Activated CD8-positive, alpha-beta memory T cell treated with anti-CD3 and anti-CD28 coated beads, Interleukin-2, amount 50 U/mL, for 1 hour (primary cell): ENCODE results near the gene LAD1.

Experiments
- DNase-seq: peaks from one replicate; pipeline ENCODE4 v3.0.0-alpha.2; 2020; ENCODE audit errors: extremely low read depth

The LAD1 gene

DNA sequence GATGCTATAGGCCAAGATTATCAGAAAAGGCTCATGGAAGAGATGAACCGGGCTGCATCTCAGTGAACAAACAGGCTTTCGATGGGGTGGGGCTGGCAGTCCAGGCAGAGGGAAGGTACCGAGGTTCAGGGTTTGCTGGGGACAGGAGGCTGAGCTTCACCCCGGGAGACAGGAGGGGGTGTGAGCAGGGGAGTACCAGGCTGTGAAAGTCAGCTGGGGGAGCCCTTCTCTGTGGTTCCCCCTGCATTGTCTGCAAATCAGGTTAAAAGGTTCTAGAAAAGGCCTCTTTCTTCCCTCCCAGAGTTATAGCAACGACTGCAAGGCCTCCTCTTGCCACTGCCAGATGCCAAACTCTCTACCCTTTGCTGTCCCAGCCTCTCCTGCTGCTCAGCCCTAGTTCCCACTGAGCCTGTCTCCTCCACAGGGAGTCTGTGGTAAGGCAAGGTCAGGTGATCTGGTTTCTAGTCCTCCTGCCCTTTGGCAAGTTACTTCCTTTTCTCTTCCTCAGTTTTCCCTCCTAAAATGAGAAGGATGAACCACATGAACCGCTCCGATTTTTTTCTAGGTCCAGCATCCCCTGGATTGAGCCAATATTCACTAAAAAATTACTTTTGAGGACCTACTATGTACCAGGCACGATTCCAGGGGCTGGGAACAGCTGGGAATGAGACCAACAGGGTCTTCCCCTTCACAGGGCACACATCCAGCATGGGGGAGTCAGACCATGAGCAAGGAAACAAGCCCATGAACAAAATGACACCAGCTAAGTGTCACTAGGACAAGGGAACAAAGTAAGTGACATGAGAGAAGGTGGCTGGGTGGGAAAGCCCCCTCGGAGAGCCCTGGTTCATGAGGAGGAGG lies 7.2 kb downstream of the LAD1 start:
- no peak for DNase-seq

DNA sequence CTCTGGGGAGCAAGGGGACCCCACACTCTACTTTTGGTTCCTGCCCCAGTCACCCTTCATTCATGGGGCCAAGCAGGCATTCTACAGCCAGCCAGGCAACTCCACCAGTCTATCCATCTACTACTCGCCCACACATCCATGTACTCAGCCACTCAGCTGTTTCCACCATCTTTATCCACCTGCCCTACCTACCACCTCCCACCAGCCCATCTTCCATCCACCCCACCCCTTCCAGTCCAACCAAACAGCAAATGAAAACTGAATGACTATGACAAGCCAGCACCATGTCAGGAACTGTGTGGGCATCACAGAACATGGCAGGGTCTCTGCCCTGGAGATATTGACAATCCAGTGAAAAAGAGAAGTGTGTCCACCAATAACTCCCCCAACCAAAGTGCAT lies 7.9 kb downstream of the LAD1 start:
- no peak for DNase-seq

DNA sequence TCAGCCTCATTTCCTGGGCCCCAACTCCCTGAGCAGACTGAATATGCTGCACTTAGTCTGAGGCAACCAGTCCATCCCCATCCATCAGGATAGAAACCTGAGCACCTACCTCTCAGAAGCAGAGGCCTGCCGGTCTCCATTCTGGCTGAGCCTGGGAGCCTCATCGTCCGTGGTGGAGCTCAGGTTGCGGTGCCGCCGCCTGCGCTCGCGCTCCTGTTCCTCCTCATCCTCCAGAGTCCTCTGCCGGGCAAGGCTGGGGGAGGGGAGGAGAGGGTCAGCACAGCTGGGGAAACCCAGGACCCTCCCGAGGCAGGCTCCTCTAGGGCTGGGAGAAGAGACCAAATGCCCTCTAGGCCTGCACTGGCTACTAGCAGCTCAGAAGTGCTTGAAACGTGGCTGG lies 10.1 kb downstream of the LAD1 start:
- DNase-seq = no peak

DNA sequence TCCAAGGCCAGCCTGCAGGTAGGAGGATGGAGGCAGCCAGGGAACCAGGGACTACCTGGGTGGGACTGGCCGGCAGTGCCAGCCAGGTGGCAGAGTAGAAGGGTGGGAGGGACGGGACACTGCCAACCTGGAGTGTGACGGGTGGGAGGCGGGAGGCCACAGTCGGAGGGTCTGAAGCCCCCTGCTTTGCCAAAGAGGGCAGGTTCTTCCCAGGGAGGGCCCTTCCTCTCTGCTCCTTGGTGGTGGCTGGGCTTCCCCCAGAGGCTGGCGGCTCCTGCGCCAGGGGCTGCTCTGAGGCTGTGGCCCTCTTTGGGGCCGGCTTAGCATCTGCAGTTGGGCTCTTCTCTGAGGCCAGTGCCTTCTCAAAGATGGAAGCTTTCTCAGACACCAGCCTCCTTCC lies 12.9 kb downstream of the LAD1 start:
- DNase-seq = no peak

DNA sequence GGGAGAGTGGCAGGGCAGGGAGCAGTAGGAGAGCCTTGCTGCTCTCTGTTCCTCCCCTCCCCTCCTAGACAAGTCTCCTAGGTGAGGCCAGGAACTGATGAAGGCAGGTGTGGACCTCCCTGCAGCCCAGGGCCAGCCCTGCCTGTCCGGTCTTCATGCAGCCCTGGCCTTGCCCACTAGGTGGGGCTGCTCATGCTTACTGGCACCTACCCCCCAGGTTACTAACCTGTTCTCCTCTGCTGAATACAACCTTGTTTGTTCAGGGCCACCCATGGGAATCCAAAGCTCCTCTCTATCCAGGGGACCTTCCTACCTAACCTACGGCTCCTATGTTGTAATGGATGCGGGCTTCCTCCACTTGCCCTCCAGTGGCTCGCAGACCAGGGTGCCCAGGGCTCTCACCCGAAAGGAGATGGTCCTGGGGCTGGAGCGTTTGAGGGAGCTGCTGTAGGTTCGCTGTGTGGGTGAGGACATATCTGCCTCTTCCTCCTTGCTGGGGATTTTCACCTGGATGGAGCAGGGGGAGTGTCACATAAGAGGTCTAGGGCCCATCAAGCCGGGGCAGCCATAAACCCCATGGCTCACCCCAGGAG lies 13.7 kb downstream of the LAD1 start:
- DNase-seq = no peak

DNA sequence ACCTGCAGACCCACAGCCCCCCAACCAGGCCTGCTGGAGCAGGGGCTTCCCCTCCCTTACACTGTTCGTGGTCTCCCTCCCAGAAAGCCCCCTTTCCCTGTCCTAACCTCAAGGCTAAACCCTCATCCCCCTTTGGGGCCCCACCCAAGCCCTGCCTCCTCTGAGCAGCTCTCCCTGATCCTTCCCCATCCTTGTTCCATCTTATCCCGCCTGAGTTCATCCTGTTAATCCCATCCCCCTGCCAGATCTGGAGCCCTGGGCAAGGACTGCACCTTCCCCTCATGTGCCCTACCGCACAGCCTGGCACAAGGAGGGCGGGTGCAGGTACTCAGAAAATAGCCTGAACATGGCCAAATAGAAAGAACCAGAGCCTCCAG lies 14.7 kb downstream of the LAD1 start:
- no peak for DNase-seq

DNA sequence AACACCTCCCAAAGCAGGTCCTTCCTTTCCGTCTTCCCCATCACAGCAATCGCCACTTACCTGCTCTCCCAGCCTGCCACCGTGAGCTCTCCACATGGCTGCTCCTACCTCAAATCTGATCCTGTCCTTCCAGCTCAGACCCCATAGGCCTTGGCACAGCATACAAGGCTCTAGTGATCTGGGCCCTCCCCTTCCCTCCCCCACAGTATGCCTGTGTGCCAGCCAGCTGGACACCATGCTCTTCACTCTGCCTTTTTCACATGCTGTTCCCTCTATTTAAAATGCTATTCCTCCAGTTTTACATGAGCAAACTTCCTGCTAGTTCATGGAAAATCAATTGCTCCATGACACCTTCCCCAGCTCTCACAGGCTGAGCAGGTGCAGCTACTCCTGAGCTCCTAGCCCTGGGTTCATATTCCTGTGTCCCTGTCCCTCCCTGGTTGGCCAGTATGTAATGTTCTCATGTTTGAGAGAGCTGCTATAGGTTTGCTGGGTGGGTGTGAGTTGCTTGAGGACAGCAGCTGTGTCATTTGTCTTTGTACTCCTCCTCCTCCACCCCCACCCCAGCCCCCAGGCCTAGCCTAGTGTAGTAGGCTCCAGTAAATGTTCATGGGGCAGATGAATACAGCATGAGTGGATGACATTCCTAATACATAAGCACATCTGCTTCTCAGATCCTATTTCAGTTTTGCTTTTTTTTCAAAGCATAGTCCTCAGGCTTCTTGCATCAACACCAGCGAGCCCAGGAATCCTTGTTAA lies 15.3 kb downstream of the LAD1 start:
- no peak for DNase-seq

DNA sequence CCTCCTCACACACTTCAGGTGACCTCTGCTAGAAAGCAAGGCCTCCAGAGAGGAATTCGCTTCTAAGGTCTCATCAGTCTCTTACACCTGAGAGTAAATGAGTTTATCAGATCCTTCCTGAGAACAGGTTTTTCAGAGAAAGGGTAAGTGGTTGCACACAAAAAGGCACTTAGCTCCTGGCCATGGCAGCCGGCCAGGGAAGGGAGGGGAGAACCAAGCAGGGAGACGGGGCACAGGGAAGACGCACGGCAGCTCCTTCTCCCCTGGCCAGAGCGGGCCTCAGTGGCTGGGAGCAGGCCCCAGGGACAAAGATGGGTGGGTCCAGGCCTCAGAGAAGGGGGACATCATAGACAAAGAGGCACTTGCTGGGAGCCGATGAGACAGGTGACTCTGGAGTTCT lies 18.0 kb downstream of the LAD1 start:
- DNase-seq = no peak

DNA sequence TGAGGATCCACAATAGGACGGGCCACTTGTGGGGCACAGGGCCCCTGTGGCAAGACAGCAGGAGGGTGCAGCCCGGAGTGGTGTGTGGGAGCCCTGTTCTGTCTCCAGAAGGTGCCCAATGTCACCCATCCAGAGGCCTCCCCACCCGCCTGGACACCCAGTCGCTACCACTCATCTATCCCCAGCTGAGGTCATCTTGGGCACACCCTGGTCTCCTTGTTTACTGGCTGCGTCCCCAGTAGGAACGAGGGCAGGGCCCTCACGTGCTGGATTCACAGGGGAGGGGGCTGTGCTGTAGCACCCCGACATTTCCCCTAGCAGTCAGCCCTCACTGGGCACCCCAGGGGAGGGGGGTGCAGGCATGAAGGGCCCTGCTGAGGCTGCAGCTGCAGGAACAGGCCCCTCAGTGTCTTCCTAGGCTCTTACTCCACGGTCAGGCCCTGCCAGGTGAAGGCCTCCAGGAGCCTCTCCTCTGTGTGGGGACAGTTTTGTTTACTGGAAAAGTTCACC lies 19.3 kb downstream of the LAD1 start:
- DNase-seq = no peak

DNA sequence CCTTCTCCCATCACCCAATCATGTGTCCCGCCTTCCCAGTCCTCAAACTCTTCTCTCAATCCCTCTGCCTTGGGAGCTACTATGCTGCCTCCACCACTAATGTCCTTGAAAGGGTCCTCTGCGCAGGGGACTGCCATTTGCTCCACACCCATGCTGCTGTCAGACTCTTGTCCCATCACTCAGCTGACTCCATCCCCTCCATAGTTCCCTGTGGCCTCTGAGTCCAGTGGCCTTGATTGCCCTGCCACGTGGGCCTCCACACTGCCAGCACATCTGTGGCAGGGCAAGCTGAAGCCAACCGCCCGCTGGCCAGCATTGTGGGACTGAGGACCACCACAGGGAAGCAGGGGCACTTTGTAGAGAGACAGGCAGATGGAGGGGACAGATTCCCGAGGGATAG lies 20.3 kb downstream of the LAD1 start:
- no peak for DNase-seq

DNA sequence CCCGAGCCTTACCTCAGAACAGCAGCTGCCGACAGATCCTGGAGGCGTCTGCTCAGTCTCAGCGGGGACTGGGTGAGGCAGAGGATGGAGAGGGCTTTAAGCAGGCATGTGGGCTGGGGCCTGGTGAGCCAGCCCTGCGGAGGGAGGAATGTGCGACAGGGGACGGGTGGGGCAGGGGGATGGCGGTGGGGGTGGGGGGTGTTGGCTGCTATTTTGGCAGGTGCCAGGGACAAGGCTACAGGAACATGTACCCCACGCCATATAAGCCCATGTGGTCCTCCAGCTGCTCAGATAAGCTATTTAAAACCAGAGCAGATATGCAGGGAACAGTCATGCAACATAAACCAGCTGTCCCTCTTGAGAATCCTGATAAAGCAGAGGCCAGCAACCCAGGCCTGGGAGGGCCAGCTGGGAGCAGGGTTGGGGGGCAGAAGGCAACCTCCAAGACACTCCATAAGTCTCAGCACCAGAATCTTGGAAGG lies 21.5 kb downstream of the LAD1 start, which contains the start of gene TNNT2:
TNNT2 (minus strand) TSS at position 70 of the 482 bp plus-strand sequence. CDS start 4,426 bp downstream, outside the sequence.
- no peak for DNase-seq

DNA sequence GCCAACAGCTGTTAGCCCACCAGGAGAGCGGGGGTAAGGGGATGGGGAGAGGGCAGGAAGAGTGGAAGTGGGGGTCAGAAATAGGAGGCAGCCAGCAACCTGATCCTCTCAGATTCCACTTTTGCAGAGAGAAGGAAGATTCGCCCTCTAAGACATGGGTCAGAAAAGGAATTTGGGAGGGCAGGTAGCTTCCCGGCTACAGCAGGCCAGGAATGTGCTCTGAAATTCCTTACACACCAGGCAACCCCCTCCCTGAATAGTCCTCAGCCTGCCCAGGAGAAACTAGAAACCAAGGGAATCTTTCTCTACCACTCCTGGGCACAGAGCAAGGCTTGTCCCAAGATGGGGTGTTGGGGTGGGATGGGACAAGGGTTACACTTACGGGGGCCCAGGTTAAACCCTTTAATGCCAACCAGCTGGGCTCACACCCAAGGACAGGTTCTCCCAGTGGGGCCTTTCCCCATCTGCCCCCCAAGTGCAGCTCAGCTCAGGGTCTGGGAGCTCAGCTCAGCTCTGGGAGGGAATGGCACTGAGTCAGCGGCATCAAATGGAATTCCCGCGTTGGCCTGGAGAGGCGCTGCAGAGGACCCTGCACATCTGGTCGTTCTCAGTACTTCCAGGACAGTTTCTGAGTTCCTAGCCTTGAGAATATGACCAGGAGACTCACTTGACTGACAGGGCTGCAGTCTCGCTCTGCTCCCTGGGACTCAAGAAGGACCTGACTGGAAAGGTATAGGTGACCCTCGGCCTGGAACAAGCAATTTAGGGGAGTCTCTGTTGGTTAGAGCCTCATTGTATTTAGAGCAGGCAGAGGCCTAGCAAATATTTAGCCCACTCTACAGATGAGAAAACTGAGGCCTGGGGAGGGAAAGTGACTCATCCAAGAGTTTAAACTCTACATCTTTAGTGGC lies 22.4 kb downstream of the LAD1 start:
- no peak for DNase-seq

DNA sequence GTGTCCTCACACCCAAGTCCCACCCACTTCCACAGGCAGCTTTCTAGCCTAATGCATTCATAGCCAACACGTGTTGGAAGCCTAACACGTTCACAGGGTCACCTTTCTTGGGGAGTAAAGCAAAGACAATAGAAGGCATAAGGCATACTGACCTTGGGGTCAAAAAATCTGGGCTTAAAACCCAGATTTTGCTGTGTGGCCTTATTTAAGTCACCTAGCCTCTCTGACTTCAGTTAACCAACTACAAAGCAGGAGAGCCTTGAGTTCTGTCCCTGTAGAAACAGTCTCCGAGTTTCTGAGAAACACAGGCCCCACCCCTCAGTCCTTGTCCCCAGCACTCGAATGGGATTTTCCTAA lies 23.0 kb downstream of the LAD1 start:
- no peak for DNase-seq

DNA sequence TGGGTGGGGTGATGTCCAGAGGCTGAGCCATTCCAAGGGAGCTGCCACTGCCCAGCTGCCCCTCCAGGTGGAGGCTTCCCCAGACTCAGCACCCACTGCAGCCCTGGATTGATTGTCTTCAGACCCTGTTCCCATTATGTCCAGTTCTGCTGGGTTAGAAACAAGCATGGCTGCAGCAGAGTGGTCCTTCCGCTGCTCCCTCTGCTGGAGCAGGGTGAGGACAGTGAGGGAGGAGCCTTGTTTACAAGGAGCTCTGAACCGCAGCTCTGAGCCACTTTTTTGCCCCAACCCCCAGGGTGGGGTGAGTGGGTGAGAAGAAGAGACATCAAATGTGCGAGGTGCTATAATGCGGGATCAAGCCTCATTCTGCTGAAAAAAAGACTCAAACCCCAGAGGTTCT lies 24.0 kb downstream of the LAD1 start:
- no peak for DNase-seq

DNA sequence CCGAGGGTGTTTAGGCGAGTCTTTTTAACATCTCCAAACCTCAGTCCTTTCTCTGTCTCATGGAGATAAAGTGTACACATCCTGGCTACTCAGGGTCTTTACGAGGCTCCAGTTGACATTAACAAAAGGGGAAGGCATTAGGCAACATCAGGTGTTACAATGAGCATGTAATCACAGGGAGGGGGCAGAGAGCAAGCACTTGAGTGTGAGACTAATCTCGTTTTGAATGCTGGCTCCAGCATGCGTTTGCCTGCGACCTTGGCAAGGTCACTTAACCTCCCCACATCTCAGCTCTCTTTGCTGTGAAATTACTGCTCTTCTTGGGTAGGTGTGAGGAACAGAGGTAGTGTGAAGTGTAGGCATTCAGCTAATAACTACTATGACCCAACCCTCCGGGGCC lies 24.8 kb downstream of the LAD1 start:
- DNase-seq = no peak

DNA sequence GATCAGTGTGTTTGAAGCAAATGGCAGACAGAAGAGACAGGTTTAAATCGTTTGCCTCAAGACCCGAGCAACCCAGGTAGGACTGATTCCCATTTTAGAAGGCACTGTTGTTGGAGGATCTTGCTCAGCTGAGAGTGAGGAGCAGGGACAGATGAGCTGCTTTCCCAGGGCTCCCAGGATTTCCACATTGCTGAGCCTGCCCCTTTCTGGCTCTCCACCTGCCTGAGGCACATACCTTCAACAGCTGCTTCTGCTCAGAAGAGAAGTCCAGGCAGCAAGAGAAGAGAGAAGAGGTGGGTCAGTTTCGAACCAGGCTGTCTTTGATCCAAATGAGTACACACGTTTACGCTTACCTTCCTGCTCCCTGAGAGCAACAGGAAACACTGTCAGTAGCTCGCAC lies 27.3 kb downstream of the LAD1 start:
- DNase-seq = no peak

DNA sequence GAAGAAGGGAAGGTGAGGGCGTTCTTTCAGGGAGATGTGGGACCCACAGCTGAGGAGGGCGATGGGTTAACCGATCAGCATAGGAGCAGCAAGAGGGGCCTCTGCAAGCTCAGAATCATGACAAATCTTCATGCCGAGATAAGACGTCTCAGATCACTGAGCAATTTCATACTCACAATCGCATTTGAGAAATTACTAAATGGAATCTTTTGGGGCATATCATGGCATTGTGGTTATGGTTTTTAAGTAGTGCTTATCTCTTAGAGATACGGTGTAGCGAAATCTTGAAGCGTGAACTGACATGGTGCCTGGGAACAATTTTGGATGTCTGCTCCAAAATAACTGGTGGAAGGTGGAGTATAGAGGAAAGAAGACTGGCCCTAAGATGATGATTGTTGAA lies 27.8 kb downstream of the LAD1 start:
- DNase-seq = no peak

DNA sequence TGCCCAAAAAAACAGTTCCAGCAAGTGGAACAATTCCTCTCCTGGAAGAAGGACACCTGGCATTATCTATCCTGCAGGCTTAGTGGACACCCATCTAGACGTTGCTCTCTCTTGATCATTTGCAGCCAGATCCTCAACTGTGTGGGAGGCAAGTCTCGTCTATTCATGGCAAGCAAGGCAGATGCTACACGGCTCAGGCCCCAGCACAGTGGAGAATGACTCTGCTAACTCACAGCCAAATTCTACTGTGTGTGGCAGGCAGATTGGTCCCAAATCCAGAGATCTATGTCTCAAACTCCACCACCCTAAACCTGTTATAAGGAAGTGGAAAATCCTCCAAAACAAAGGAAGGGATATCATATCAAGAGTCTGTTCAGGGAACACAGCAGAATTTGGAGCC lies 28.6 kb downstream of the LAD1 start:
- DNase-seq = no peak

DNA sequence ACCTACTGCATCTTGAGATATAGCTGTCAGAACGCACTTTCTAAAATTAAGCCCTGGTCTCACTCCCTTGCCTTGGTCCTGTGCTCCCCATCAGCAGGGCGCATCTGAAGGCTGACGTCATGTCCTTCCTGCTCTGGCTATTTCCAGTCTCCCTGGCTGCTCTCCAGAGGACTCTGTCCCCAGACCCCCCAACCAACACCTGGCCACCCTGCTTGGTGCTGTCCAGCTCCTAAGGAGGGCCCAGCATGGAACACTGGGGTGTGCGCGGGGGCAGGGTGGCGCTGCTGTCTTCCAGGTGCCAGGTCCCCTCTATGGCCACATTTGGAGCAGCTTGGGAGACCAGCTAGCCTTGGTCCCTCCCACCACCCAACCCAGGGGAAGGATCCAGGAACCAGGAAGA lies 29.9 kb downstream of the LAD1 start:
- DNase-seq = no peak

DNA sequence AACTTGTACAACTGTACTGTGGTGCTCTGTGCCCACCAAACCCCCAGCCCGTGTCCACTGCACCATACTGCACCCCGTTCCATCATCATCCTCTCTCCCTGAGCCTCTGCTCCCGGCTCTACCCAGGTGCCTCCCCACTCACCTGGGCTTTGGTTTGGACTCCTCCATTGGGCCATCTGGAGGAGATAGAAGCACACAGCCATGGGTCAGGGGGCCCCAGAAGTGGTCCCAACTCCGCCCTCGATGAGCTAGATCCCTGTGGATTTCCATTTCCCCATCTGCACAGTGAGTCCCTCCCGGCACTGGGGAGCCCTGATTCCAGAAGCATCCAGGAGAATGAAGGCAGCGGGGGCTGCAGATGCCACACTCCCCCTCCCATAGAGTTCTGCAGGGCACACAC lies 32.4 kb downstream of the LAD1 start:
- no peak for DNase-seq

DNA sequence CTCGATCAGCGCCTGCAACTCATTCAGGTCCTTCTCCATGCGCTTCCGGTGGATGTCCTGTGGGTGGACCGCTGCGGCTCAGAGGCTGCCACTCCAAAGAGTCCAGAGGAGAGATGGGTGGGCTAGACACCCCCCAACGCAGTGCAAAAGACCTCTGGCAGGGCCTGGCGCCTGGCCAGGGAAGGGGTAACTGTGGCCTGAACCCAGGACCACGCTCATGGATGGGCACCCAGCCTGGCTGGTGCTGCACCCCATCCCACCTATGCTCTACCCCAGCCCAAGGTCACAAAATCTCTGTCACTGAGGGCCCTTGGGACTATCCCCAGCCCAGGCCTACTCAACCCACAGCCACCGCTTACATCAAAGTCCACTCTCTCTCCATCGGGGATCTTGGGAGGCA lies 33.9 kb downstream of the LAD1 start:
- no peak for DNase-seq

DNA sequence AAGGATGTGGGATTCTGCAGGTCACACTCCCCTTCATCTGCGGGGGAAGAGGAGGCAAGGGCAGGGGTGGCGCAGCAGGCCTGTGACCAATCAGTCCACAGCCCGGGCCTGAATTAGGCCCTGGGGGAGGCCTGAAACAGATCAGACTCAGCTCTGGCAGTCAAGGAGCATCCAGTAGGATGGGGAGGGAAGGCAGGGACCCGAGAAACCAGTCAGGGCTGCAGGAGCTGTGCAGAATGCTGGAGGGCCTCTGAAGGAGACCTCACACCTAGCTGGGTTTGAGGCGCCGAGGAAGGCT lies 34.4 kb downstream of the LAD1 start:
- no peak for DNase-seq
